NB4 (cell line): ENCODE data around the gene CCM2L.
A peak's percentile ranks its signal among the peaks of the same experiment; 100 is the strongest.

Experiments used
- DNase-seq: peaks from one replicate; pipeline ENCODE4 v3.0.0; 2010; ENCODE audit warnings: low read depth
- H3K4me3 ChIP-seq: one replicate; pipeline ENCODE4 v1.5.1; 2011; ENCODE audit warnings: mild to moderate bottlenecking, low read depth, low read length, moderate library complexity
- CTCF ChIP-seq: IDR thresholded peaks from one replicate; pipeline ENCODE4 v1.5.1; 2012; ENCODE audit warnings: low read depth, low read length
- MAX ChIP-seq: IDR thresholded peaks from 2 replicates; pipeline ENCODE4 v1.6.1; 2011; ENCODE audit warnings: low read depth, low read length
- MYC ChIP-seq: IDR thresholded peaks from 2 replicates; pipeline ENCODE4 v1.6.1; 2011; ENCODE audit warnings: low read depth, low read length
- POLR2A ChIP-seq: IDR thresholded peaks from 2 replicates; pipeline ENCODE4 v1.6.1; 2011; ENCODE audit warnings: mild to moderate bottlenecking; ENCODE audit not compliant: insufficient read length; ENCODE audit errors: extremely low read depth

Gene CCM2L

GRCh38 chr20:32010101-32010500, at the start of gene CCM2L:
CCM2L (plus strand) TSS chr20:32010438; CDS start chr20:32010455, 17 bp downstream.
- no peak for TF ChIP-seq POLR2A
- TF ChIP-seq MAX: no peak
- no peak for TF ChIP-seq CTCF
- no peak for TF ChIP-seq MYC
- no peak for DNase-seq
- no peak within 1 kb of the TSS for H3K4me3 ChIP-seq

GRCh38 chr20:31962761-31963160, 47.5 kb upstream of the CCM2L start:
- no peak overlapping the region for H3K4me3 ChIP-seq
- DNase-seq: no peak
- TF ChIP-seq POLR2A (no peak), MAX (no peak), MYC (no peak), CTCF (no peak)

DNA sequence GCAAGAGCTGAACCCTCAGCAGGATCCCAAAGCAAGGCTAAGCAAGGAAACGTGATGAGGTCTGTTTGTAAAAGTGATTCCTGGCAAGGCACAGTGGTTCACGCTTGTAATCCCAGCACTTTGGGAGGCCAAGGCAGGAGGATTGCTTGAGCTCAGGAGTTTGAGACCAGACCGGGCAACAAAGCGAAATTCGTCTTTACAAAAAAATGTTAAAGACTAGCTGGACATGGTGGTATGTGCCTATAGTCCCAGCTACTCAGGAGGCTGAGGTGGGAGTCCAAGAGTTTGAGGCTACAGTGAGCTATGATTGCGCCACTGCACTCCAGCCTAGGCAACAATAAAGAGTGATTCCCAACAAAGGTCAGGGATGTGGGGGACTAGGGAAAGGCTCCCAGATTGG, 46.3 kb upstream of the CCM2L start:
- no peak for TF ChIP-seq MAX
- no peak for TF ChIP-seq MYC
- TF ChIP-seq CTCF: no peak
- TF ChIP-seq POLR2A: no peak
- DNase-seq: no peak
- H3K4me3 ChIP-seq: no peak overlapping the region

GRCh38 chr20:31966991-31967655, 43.1 kb upstream of the CCM2L start:
- no peak for DNase-seq
- TF ChIP-seq MYC: no peak
- TF ChIP-seq POLR2A: no peak
- TF ChIP-seq CTCF: no peak
- no peak for TF ChIP-seq MAX

GRCh38 chr20:31967830-31968249, 42.4 kb upstream of the CCM2L start, which contains the start of gene XKR7:
XKR7 (plus strand) TSS chr20:31968151; CDS start chr20:31968176, 25 bp downstream.
- DNase-seq: peak; percentile 64
- TF ChIP-seq POLR2A: no peak
- TF ChIP-seq MYC: no peak
- H3K4me3 ChIP-seq: no peak within 1 kb of the TSS

More at GRCh38 chr20:31966991-31967655, 43.1 kb upstream of the CCM2L start:
- no peak overlapping the region for H3K4me3 ChIP-seq

GRCh38 chr20:31968291-31969126, 41.7 kb upstream of the CCM2L start:
- peak; percentile 87 for DNase-seq
- H3K4me3 ChIP-seq: no peak overlapping the region
- no peak for TF ChIP-seq POLR2A
- no peak for TF ChIP-seq MYC
- TF ChIP-seq MAX: peak; percentile 63
